Amniotic epithelial cell (primary cell): ENCODE measurements around the gene RIT2.
A peak's percentile ranks its signal among the peaks of the same experiment; 100 is the strongest.

Experiments used
- DNase-seq: peaks from one replicate; pipeline ENCODE4 v3.0.0-alpha.2; 2010; ENCODE audit warnings: low read depth

RIT2 gene

DNA sequence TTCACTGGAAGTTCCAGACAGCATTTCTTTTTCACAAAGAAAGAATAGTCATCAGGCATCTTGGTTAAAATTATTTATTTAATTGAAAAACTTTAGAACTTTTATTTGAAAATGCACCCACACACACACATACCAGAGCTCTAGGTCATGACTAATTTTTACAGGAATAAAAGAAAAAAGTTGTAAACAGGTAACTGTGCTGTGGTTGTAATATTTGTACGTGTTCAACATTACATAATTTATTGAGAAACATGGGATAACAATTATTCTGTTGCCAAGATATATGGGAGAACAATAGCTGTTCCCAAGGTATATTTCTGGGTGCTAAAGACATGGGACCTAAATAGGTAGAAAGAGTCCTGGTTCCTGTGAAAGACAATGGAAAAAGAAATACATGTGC is 104.9 kb downstream of the RIT2 start:
- no peak for DNase-seq

DNA sequence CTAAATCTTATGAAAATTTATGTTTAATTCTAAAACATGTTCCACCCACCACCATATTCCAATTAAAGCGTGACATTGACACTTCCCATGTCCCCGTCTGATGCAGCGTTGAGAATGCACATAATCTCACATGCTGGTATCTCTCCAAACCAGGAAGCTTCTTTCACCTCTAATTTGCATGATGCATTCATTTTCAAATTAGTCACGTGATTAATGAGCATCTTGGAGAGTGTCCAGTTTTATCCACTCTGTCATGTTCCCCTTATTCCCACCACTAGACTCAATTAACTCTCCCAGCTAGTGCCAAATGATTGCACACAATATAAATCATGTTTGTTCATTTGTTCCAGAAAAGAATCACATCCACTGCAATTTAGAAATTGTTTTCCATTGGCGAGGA is 105.8 kb downstream of the RIT2 start:
- DNase-seq = no peak

- DNase-seq = peak; percentile 9
These were observed 108.1 kb downstream of the RIT2 start for GRCh38 chr18:43007365-43007764.

DNA sequence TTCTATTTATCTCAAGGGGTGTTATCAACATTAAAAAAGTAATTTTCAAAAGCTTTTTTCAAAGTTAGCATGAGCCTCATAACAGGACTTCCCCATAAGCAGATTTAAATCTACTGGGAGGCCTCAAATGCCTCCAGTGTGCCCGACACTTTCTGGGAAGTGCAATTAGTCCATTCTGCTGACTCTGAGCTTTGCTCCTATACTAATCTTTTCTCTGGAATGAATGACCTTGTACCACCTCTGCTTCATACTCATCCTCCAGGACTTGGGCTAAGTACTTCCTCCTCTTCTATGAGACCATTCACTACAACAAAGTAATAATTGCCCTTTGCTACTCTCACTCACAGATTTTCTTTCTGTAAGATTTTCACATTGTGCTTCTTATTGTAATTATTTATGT is 111.1 kb downstream of the RIT2 start:
- DNase-seq = no peak

- DNase-seq = no peak
These were observed 113.7 kb downstream of the RIT2 start for GRCh38 chr18:43001821-43002220.

DNA sequence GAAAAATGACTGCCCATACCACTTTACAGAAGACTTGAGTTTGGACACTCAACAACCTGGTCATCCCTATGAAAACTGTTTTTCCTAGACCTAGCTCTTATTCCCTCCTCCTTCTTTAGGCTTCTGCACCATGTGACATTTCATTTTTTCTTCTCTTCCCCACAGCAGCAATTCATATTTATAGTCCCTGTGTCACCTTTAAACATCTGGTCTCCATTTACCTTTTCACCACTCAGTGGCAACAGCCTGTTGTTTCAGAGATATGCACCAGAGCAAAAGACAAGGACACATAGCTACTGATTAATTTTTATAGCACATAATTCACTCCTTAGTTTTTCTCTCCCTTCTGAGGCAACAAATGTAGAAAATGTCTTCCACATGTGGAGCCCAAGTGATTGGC is 118.7 kb downstream of the RIT2 start:
- DNase-seq = no peak

DNA sequence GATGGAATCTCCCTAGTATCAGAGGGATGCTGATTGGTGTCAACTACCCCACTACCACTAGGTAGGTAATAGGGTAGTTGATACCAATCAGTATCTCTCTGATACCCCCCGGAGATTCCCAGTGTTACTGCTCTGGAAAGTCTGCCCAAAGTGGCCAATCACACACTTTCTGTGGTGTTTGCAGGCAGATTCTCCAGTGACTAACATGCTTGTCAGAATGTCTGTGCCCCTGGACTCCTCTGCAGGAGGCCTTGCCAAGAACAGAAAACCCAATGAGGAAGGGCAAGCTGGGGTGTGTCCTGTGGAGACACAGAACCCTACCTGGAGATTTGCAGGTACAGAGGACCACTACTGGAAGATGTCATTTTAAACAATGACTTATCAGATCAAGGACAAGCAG is 135.1 kb downstream of the RIT2 start:
- DNase-seq = no peak

DNA sequence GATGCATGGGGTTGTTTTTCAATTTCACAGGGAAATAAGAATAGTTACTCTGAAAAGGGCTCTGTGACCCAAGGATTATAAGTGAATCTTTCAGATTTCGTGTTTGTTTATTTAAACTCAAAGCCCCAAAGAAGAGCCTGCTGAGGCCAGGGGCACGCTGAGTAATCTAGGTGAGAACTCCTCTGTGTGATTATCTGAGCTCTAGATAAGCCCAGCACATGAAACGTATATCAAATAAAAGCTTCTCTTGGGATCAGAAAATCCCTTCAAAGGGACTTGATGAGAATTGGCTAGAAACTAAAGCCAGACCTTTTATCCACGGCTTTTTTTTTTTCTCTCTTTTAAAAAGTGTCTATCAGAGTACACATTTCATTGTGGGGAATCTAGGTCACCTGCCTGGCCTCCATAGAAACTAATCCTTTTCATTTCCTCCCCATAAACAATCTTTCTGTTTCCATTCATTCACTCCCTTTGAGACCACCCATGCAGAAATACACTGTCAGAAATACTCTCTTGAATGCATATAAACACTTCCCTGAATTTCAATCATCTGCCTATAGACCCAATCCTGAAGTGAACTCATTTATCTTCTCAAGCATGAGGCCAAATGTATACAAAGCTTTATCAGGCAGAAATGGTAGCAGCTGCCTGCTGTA is 137.4 kb downstream of the RIT2 start:
- no peak for DNase-seq

DNA sequence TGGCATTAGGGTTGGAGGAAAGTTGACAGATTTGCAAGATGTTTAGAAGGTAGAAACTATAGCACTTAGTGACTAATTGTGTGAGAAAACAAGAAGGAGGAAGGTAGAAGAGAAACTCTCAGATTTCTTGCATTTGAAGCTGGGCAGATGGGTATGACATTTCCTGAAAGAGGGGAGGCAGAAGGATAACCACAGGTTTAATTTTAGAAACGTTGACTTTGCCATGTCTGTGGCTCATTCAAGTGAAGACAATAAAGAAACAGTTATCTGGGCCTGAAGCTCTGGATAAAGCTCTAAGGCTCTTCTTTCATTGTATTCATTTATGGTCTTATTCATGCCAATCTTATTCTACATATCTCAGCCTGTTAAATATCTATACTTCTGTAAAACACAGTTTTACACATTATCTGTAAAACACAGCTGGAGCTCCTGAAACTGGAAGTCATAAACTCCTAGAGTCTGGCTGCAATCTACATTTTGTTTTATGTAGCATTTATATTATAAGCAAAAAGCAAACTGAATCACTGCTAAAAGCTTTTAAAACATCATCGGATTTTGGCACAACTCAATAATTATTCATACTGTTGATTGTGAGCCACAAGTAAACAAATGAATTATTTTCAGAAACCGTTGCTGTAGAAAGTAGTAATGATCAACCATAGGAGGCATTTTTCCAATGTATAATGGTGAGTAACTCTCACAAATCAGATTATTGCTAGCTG is 138.5 kb downstream of the RIT2 start:
- DNase-seq = no peak

GRCh38 chr18:42969366-42969765 is 146.1 kb downstream of the RIT2 start:
- no peak for DNase-seq

- no peak for DNase-seq
These were observed 154.2 kb downstream of the RIT2 start for GRCh38 chr18:42961298-42961697.

DNA sequence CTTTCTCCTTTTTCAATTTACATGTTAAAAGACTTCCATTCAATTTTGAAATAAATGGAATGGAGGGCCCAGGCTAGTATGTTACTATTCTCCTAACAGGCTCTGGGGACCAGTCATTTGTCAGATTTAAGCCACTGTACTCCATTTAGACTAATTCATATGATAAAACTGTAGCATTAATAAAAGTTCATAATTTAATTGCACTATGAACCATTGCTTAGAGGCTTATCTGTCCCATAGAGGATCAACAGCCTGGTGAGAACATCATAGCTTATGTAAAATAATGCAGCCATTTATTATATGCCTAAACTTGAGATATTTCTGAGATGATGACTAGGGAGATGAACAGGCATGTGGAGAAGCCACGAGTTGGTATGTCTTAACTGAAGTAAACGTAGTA is 156.0 kb downstream of the RIT2 start:
- no peak for DNase-seq

DNA sequence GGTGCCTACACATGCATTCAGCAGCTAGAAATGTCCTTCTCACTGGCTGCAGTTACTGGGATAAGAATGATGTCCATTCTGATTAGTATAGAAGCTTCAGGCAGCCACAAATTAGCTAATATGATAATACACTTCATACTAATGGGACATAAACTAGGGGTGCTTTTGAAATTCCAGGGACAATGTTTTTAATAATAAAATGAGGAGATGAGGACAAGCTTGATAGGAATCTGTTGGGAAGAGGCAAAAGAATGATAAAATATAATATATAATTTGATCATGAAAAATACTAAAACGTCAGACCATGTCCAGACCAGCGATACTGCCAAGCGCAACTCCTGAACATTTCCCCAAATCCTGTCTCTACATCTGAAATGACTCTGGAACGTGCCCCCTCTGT is 157.1 kb downstream of the RIT2 start:
- DNase-seq = no peak

DNA sequence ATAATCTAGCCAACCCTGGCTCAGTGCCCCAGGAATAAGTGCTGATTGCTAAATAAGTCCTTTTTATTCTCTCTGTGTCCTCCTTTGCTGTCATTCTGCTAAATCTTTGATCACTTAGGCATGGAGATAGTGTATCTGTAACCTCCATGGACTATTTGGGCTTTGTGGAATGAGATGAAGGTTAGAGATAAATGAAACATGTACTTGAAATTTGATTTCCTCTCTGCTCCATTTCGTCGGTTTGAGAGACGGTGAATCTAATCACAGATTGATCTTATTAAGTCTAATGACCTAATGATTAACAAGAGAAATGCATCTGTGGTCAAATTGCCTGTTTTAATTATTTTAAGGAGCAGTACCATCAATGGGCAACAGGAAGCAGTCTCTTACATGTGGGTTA is 159.2 kb downstream of the RIT2 start:
- DNase-seq = no peak

GRCh38 chr18:42954887-42955286 is 160.6 kb downstream of the RIT2 start:
- DNase-seq = no peak

GRCh38 chr18:42953306-42953705 is 162.2 kb downstream of the RIT2 start:
- DNase-seq = no peak

- DNase-seq = no peak
These were observed 164.8 kb downstream of the RIT2 start for GRCh38 chr18:42950732-42951131.

DNA sequence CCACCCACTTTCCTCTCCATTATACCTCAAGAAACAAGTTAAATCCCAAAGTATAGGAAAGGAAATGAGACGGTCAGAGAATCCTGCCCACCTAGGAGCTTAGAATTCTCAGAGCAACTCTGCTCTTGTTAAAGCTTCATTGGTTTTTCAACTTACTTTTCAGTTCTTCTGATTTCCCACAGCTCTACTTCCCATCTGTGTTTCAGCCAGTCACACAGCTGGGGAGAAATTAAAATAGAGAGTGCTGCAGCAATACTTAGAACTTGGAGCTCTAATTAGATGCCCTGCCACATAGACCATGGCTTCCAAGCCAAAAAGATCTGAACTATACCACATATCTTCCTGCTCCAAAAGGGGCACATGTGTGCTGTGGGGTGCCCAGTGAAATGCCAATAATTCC is 166.7 kb downstream of the RIT2 start:
- no peak for DNase-seq

GRCh38 chr18:42941860-42942259 is 173.6 kb downstream of the RIT2 start:
- DNase-seq = no peak

DNA sequence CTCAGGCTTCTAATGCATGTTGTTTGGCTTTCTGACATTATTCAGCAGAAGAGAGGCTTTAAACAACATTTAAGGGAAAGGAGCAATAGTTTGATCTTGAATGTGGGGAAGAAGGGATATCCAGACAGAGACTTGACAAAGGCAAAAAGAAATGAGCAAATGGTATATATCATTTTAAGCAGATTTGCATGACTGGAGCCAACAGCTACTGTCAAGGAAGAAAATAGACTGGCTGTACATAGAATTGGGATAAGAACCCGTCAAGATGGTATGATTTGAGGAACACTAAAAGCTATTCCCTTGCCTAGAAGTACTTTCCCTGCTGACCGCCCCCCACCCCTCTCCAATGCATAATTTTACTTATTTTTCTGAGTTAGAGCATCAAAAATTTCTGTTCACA is 174.5 kb downstream of the RIT2 start:
- no peak for DNase-seq

DNA sequence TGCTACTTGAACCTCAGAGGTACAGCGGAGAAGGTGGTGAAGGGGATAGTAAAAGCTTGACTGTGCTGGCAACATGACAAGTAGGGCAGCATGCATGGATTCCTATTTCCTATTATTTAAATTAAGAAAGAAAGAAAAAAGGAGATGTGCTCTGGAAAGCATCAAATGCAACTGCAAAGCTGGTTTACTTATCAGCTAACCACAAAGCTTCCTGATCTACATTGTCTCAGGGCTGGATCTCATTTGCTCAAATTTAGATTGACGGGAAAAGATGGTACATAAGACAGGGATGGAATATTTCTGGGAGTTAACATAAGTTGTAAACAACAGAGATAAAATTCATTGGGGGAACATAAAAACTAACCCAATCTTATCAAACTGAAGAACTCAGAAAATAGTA is 178.0 kb downstream of the RIT2 start:
- peak; percentile 29 for DNase-seq

DNA sequence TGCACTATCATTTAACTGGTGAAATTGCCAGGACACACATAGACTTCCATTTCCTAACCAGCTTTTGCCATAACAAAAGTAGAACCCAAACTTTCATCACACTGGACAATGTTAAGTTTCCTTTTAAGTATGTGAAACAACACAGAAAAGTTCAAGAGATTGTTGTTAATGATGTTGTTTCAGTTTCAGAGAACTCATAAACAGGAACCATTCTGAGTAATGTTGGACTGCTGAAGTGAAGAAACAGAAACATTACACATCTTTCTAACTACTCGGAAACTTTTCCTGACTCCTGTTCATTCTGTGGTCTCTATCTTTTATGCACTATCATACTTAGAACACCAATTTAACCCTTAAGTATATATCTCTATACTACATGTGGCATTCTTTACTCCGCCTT is 179.2 kb downstream of the RIT2 start:
- peak; percentile 10 for DNase-seq

GRCh38 chr18:42931491-42931890 is 184.0 kb downstream of the RIT2 start:
- peak; percentile 53 for DNase-seq

DNA sequence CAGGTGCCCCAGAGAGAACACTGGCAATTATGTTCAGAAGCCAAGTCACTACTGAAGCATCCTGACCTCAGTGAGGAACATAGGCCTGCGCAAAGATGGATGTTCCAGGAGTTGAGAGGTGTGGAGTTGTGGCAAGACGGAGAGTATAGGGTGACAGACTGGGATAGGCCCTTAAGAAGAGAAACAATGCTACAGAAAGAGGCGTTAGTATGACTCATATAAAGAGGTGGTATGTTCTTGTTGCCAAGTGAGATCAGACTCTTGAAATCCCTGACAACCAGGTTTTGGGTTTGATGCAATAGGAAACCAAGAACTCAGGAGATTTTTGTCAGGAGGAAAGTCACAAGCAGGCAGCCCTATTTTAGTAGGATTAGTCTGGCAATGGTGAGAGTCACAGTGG is 185.6 kb downstream of the RIT2 start:
- peak; percentile 7 for DNase-seq
